GM19452 (cell line): ENCODE results near the gene KRTAP12-1.
"Not testable (repeated sequence)": the region's sequence is repeated elsewhere in the genome, so short reads cannot be mapped to it uniquely, and the experiment has no call there.

Experiments used
- ATAC-seq: cut with Tn5 transposase; IDR thresholded peaks from one replicate; pipeline ENCODE4 v1.9.1; 2021; ENCODE audit not compliant: unreplicated experiment

KRTAP12-1 gene

DNA sequence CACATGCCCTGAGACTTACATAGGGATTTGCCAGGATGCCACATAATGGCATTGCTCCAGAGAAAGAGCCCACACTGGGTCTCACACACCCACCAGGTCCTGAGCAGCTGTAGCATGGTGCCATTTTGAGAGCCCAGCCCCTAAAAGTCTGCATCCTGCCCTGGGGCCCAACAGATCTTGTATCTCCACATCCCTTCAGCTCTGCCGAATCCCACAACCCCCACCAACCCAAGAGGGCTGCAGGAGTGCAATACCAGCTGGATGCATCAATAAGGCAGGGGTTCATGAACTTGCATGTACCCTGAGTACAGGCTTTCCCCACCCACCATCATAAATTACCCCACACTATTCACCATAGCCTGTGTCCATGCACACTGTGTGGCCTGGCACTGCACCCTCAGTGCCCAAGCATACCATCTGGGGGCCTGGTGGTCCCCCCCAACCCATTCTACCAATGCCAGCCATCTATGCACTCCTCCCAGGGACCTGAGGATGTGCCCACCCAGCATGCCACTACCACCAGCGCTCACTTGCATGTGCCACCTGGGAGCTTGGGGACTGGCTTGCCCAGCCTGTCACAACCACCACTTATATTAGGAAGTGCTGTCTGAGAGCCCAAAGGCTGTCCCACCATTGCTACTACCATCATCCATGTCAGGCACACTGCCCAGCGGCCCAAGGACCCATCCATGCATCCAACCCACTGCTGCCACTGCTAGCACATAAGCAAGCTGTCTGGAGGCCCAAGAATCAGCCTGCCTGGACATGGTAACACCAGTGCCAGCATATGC lies 11.1 kb downstream of the KRTAP12-1 start:
- ATAC-seq, result no peak

DNA sequence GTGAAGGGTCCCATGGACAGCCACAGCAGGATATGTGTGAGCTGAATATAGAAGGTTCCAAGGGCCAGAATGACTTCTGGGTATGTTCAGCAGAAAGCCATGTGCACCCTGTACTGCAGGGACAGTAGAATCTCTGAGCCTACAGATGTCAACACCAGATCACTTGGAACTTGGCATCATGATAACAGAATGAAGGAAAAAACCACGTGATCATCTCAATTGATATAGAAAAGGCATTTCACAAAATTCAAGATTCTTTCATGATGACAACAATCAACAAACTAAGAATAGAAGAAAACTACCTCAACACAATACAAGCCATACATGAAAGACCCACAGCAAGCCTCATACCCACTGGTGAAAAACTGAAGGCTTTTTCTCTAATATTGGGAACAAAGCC lies 14.4 kb downstream of the KRTAP12-1 start:
- ATAC-seq, result no peak

DNA sequence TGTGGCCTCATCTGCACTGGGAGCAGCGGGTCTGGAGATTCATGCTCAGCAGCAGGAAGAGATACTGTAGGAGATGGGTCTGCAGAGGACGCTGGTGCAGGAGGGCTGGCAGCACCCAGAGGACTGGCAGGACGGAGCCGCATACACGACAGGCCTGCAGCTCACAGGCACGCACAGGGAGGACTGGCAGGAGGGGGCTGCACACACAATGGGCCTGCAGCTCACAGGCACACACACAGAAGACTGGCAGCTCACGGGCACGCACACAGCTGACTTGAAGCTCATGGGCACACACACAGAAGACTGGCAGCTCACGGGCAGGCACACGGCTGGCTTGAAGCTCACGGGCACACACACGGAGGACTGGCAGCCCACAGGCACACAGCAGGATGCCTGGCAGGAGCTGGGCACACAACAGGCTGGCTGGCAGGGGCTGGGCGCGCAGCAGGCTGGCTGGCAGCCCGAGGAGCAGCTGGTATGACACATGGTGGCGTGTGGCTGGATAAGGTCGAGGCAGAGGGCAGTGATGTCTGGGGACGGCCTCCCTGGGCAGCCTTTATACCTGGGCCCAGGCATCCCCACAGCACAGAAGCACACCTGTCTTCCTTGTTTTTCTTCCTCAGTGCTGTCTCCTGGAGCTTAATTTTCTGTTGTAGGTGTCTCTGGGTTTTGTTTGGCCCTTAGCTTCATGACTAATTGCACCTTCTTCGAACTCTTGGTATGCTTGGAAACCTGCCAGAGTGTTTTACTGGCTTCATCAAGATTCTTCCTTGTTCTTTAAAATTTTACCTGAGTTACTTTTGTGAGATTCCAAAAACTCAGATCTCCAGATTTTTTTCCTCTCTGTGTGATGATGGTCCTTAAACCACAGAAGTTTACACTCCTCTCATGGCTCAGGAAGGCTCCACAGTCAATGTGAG lies 15.3 kb downstream of the KRTAP12-1 start, which contains the start of gene KRTAP12-2:
Gene KRTAP12-2 (minus strand): TSS at position 527 of the 920 bp plus-strand sequence. CDS start 41 bp downstream, at position 486.
- ATAC-seq, result no peak

DNA sequence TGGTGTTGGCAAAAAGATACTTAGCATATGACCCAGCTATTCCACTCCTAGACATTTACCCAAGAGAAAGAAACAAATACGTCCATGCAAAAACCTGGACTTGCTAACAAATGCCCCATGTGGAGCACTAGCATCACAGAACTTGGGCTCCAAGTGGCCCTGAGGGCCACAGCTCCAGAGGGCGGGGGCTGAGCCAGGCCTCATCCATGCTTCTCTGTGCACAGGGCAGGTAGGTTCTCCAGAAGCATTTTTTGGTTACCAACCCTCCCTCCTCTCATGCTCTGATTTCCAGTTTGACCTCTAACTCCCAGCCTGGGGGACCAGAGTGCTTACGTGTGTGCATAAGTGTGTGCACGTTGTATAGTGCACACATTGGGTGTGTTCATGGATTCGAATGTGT lies 17.3 kb downstream of the KRTAP12-1 start:
- no peak for ATAC-seq

DNA sequence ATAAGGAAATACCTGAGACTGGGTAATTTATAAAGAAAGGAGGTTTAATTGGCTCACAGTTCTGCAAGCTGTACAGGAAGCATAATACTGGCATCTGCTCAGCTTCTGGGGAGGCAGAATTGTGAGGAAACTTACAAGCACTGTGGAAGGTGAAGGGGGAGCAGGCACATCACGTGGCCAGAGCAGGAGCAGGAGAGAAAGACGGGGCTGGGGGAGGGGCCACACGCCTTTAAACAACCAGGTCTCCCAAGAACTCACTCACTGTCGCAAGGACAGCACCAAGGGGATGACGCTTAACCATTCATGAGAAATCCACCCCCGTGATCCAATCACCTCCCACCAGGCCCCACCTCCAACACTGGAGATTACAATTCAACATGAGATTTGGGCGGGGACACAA lies 20.4 kb downstream of the KRTAP12-1 start:
- not testable (repeated sequence) for ATAC-seq

DNA sequence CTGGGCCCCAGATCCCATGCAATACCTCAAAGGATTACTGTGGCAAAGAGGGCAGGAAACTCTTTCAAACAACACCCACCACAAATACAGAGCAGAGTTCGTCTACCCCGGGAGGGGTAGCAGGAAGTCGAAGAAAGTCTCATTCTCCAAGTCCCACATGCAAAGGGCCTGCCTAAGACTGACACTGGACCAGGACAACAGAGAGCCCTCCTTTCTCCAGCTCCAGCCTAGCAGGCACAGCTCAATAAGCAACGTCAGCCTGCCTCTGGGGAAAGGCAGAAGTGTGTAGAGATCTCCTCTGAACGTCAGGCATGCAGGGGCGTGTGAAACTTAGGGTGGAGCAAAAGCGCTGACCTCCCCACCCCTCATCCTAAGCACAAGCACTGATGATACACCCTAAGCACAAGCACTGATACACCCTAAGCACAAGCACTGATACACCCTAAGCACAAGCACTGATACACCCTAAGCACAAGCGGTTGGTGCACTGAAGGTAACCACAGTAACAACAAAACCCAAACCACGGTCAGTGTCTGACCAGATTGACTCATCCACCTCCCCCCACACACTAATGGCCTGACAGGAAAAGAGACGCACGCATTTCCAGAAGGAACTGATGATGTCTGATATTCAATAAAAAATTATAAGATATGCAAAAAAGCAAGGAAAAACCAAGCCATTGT lies 22.9 kb downstream of the KRTAP12-1 start:
- no peak for ATAC-seq

DNA sequence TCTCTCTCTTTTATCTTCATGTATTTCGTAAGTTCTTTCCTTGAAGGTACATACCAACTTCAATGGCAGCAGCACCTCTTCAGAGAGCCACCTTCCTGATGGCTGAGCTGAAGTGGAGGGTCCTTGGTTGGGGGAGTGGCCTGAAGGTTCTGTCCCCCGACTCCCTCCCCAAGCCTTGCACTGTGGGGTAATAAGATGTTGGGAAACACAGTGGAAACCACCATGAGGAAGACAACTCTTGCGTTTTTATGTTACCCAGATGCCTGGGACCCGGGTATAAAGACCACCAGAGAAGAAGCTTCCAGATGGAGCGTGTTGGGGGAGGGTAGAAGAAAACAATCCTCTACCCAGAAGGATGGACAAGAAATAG lies 23.4 kb downstream of the KRTAP12-1 start:
- ATAC-seq, result no peak

DNA sequence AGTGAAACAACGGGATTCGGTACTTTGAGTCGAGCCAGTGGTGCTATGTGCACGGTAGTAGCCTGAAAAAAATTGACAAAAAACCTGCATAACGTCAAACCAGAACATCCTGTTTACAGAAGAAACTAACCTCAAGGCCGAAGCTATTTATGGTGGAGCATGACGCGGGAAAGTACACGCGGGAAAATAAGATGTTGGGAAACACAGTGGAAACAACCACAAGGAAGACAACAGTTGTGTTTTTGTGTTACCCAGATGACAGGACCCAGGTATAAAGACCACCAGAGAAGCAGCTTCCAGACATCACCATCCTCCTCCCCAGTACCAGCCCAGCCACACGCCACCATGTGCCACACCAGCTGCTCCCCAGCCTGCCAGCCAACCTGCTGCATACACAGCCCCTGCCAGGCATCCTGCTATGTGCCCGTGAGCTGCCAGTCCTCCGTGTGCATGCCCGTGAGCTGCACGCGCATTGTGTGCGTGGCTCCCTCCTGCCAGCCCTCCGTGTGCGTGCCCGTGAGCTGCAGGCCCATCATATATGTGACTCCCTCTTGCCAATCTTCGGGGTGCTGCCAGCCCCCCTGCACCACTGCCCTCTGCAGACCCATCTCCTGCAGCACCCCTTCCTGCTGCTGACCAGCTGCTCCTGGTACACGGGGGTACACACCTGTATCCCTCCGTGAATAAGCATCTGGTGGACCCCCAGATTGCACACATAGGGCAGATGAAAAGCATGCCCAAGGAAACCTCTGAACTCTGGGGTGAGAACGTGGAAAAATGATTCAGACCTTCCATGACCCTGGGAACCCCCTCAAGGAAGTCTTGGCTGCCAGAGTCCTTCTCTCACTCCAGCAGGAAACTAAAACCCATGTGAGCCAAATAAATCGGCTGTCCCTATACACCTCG lies 24.1 kb downstream of the KRTAP12-1 start, which contains the start of gene KRTAP12-3:
Gene KRTAP12-3 (plus strand): TSS at position 298 of the 906 bp plus-strand sequence. CDS start 48 bp downstream, at position 346.
- no peak for ATAC-seq

DNA sequence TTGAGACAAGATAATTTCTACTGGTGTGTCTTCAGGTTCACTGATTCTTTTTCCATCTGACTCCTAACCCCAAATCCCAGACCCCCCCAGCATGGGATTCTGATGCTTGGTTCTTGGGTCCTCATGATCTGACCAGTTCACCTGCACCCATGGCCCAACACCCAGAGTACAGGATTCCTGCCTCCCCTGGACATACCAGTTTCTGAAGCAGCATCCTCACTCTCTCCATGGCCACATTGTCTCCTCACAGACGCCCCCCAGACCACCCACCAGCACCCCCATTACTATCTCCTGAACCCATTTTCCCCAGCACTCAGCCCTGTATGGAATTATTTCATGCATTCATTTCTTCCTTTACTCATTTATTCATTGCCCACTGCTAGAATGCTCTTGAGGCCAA lies 25.1 kb downstream of the KRTAP12-1 start:
- no peak for ATAC-seq

DNA sequence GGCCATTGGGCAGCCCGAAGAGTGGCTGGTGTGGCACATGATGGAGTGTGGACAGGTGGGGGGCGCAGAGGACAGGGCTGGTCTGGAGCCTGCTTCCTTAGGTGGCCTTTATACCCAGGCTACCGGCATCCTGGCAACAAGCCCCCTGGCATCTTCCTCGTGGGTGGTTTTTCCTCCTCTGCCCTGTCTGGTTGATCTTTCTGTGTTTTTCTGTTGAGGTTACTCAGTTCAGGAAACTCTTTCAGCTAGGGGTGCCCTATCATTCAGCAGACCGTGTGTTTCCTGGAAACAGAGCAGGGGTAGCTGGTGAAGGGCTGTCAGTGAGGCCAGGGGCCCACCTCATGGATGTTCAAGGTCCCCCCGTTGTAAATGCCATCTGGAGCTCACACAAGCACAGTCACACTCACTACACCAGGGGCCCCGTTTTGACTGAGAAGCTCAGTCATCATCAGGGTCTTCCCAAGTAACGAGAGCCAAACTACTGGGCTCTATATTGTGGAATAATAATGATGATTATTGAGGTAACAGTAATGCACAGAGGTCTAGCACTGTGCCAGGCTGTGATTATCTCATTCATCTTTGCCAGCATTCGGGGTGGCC lies 27.3 kb downstream of the KRTAP12-1 start, which contains the start of gene KRTAP12-4:
Gene KRTAP12-4 (minus strand): TSS at position 84 of the 600 bp plus-strand sequence. CDS start 45 bp downstream, at position 39.
- no peak for ATAC-seq

DNA sequence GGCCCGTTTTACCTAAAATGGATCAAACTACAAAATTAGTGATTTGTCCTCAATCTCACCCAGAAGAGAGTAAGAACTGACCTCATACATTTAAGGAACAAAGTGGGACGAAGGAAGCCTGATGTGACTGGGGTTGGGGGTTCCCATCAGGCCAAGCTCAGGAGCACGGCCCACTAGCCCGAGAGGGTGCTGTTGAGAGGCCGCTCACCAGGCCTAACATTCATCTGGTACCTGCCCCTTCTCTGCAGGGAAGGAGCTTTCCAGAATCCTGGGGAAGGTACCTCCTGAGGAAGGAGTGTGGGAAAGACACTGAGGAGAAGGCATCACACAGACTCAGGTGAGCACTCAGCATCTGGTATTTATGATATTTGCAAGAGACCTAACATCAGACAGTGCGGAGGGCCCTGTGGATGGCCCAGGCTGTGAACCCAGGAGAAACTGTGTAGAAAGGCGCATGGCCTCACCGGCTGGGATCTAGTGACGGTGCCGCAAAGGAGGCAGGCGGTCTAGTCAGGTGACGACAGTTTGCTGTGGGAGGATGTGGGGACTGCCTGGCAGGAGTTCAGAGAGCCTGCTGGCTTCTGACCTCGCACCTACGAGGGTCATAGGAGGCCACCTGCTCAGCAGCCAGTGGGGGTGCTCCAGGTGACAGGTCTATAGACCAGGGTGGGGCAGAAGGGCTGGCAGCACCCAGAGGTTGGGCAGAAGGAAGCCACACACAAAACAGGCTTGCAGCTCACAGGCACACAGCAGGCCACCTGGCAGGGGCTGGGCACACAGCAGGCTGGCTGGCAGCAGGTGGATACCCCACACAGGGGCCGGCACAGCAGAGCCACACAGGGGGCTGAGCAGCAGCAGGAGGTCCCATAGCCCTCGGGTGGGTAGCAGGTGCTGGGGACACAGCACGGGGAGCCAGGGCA lies 28.0 kb downstream of the KRTAP12-1 start:
- no peak for ATAC-seq

DNA sequence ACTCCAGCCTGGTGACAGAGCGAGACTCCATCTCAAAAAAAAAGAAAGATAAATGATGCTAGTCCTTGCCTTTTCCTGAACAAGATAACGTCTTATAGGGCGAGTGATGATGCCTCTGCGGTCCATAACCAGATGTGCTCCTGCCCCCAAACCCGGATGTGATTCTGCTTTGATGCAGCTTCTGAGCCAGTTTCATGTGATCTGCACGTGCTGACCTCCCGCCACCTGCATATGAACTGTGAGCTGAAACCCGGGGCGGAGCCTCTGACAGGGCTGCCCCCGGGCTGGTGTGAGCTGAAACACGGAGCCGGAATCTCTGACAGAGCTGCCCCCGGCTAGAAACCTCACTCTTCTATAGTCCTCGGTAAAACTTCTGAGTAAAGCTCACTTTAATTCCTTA lies 28.8 kb downstream of the KRTAP12-1 start:
- ATAC-seq, result no peak

DNA sequence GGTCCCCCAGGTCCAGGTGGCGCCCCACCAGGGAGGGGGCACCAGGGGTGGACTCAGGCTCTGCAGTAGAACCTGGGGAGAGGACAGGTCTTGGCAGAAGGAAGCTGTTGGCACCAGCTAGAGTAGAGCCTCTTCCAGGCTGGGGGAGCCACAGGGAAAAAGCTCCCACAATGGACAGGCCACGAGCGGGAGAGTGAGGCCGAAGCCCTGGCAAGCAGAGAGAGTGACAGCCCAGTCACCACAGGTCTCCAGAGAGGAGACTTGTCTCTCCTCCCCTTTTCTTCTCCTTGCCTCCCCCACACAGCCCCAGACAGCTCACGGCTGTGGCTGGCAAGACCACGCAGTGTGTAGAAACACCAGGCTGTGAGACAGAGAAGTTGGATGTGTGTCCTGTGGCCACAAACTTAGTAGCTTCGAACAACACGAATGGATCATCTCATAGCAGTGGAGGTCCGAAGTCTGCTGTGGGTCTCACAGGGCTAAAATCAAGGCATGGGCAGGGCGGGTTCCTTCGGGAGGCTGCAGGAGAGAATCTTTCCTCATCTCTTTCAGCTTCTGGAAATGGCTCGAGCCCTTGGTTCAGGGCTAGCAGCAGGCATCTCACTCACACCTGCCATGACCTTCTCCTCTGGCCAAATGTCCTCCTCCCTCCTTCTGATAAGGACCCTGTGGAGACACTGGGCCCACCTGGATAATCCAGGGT lies 30.8 kb downstream of the KRTAP12-1 start:
- no peak for ATAC-seq

DNA sequence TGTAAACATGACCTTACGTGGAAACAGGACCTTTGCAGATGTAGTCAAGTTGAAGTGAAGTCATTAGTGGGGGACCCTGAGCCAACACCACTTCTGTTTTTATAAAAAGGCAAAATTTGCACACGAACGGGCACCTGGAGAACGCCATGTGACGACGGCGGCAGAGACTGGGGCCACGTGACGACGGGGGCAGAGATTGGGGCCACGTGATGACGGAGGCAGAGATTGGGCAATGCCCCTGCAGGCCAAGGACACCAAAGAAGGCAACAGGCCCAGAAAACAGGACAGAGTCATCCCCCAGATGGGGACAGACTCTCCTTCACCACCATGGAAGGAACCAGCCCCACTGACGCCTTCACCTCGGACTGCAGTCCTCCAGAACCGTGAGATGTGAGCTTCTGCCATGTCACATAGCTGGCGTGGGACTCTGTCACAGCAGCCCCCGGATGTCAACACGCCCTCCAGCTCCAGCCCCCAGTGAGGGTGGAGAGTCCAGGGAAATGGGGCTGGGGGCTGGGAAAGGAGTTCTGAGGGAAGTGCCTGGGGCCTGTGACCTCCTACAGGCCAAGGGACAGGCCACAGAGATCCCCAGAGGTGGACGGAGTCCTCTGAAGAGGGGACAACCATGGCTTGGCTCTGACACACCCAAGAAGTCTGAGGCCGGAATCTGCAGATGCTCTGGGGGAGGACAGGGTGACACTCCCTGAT lies 31.5 kb downstream of the KRTAP12-1 start:
- ATAC-seq, result no peak

DNA sequence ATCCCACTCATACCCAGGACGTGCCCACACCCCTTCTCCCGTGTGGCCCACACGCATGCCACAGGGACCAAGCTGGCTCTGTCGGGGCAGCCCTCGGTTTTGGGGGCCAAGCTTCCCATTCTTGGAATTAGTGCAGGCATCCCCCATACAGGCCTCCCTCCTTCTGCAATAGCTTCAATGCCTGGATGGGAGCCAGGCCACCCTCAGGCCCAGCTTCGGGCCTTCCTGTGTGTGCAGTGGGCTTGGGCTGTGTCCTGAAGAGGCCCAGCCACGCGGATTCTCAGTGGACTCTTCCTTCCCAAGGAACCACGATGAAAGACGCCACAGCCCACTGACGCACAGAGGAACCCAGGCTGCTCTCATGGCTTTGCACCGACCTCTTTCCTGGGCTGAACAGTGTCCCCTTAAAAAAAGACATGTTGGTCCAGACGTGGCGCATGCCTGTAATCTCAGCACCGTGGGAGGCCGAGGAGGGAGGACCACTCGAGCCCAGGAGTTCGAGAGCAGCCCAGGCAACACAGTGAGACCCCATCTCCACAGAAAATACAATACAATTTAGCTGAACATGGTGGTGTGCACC lies 32.4 kb downstream of the KRTAP12-1 start:
- ATAC-seq, result no peak

DNA sequence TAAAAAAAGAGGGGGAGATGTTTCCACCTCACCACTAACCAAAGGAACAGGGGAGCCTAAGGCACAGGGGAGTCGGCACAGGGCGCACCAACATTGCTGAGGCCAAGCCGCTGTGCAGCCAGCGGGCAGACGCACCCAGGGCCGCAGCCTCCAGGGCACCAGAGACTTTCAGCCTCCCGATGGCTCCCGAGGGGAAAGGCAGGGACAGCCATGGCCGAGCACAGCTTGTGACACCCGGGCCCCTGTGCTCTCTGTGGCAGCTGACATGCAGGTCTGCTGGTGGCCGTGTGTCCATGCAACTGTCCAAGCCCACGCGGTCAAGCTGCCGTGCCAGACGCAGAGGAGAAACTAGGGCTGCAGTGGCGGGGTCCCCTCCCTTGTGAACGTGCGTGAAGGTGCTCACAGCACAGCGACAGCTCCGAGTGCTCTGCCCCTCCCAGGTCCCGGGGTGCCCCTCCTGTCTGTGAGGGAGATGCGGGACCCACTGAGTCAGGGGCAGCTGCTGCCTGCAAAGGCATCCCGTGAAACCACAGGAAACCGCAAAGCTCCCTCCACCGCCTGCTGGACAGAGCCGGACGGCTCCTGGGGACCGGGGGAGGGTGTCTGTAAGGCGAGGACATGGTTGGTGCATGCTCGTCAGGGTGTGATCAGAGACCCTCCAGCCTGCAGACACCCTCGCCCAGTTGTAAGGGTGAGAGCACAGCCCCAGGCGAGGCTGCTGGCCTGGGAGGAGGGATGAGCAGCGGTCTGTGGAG lies 33.2 kb downstream of the KRTAP12-1 start:
- ATAC-seq, result no peak
